SIG-M5 treated with dmso at 0.1 percent for 504 hours (cell line): Measurements from ENCODE around the gene THADA.
A peak's percentile ranks its signal among the peaks of the same experiment; 100 is the strongest.

Source experiments
- DNase-seq: peaks from one replicate; lab custom pipeline; 2025; ENCODE audit not compliant: unreplicated experiment; lab: John Stamatoyannopoulos, UW

Gene THADA

DNA sequence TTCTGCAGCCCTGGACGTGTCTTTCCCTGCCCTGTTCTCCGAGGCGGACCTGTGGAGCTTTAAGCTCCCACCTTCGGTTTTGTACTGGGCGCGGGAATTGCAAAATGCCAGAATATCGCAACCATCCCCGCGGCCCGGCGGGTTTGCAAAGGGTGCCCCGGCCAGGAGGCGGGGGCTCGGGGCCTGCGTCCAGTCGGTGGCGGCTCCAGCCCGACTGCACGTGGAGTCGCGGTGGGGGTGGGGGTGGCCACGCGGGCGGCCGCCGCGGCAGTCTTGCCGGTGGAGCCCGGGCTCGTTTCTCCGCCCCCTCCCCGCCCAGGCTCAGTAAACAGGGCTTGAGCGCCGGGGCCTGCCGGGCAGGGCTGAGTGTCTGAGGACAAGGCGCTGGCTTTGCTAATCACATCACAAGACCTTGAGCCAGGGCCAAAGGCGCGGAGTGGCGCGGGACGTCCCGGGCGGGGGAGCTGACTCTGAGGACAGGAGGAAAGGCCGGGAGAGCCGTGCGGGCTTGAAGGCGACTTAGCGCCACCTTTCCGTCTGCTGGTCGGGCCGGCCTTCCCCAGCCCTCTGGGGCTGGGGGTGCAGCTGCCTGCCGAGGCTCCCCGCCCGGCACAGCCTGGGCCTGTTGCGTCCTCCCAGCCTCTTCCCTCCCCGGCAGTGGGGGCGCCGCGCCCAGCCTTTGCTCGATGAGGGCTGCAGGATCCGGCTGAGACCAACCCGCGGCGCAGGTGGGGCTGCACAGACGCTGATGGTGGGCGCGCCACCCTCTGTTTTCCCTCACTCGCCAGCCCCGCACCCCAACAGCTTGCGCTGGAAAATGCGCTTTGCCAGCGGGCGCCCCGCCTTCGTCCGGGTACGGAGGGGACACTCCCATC is 368.6 kb downstream of the THADA start:
- peak; percentile 90 for DNase-seq

DNA sequence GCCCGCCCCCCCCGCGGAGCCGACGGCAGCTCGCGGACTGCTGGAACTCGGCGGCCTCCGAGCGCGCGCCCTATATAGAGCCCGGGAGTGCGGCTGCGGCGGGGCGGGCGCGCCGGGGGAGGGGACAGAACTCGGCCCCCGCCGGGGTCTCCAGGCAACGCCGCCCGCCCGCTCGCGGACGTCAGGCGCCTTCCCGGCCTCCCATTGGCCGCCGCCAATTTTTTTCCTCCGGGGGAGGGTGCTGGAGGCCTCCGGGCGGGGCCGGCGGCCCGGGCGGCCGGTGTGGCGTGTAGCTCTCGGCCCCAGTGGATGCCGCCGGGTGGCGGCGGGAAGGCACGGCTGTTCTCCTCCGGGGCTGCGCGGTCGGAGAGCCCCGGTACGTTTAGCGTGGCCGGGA is 369.3 kb downstream of the THADA start, which contains the start of gene ZFP36L2:
ZFP36L2 (minus strand) TSS at position 49 of the 397 bp plus-strand sequence. CDS start 291 bp downstream, outside the sequence.
- DNase-seq: peak; percentile 94

- peak; percentile 84 for DNase-seq
Observed at GRCh38 chr2:43225788-43226557, 369.9 kb downstream of the THADA start.

DNA sequence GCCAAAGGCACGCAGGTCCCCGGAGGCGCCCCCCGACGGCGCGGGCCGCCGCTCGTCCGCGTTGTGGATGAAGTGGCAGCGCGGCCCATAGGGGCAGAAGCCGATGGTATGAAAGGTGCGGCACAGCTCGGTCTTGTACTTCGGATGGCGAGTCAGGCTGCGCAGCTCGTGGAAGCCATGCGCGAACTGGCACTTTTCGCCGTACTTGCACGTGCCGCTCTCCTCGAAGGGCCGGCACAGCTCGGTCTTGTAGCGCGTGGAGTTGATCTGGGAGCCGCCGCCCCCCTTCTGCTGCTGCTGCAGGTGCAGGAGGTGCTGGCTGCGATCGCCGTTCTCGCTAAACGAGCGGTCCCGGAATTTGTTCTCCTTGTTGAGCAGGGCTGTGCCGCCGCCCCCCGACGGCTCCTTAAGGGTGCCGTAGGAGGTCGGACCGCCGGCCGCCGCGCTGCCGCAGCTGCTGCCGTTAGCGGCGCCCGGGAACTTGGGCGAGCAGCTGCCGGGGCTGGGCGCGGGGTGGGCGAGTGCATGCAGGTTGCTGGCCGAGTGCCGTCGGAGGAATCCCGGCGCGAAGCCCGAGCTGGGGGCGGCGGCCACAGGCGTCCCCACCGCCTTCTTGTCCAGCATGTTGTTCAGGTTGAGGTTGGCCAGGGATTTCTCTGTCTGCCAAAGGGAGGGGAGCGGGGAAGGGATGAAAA is 370.6 kb downstream of the THADA start:
- peak; percentile 65 for DNase-seq

GRCh38 chr2:43224571-43225092 is 371.2 kb downstream of the THADA start:
- no peak for DNase-seq

DNA sequence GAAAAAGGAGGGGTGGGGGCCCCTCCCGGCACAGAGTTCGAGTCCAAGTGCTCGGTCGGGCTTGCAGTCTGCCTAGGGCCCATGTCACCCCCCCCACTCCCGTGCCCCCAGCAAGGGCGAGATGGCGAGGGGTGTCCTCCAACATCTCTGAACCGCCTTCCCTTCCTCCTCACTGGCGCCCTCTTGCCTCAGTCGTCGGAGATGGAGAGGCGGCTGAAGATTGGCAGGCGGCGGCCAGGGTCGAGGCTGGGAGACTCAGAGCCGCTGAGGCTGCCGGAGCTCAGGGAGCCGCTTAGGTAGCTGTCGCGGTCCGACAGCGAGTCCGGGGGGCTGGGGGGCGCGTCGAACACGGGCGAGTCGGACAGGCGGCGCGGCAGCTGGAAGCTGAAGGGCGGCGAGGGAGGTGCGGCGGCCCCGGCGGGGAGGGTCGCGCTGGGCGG is 371.7 kb downstream of the THADA start:
- DNase-seq: peak; percentile 81

DNA sequence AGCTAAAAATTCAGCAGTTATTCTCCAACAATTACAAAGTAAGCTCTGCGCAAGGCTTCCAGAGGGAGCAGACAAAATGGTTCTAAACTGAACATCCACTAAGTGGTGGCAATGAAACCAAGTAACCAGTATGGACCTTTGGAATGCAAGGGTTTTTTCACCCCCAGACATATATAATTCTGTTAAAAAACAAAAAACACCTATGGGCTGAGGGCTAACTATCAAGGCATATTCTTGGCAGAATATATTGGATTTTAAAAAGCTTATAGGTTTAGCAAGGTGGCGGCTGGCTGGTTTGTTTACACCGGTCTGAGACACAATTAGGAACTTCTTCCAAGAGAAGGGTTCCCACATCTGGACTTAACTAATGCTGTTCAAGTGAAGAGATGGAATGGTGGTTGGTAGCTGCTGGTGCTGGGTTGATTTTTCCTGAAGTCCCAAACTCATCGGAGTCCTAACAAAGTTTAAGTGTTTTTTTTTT is 372.3 kb downstream of the THADA start:
- DNase-seq: peak; percentile 53

- DNase-seq: peak; percentile 54
Observed at GRCh38 chr2:43222475-43223309, 373.1 kb downstream of the THADA start.

DNA sequence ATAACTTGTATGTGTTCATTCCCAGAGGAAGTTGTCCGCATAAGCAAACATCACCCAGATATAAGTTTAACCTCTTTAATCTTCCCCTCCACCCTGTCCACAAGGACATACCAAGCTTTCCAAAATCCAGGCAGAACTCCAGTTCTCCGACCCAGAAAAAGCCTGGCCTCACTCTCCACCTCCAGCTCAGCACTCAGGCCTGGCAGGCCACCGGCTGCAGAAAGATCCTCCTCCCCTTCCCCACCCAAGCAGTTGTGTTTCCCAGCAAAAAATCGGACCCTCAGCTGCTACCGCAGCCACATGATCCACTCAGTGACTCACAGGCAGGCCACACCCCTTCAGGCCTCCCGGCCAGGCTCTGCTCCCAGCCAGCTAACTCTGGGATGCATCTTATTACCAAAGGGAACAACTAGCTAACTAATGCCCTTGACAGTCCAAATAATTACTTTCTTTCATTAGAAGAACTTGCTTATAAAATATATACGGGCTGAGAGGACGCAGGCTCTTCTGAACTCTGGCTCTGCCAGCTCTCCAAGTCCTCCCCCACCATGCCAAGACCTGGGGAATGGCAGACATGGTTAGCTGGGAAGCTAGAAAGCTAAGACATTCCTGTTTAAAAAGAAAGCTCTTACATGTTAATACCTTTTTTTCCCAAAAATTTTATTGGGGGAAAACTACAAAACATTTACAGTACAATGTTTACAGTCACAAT is 373.9 kb downstream of the THADA start:
- peak; percentile 92 for DNase-seq

DNA sequence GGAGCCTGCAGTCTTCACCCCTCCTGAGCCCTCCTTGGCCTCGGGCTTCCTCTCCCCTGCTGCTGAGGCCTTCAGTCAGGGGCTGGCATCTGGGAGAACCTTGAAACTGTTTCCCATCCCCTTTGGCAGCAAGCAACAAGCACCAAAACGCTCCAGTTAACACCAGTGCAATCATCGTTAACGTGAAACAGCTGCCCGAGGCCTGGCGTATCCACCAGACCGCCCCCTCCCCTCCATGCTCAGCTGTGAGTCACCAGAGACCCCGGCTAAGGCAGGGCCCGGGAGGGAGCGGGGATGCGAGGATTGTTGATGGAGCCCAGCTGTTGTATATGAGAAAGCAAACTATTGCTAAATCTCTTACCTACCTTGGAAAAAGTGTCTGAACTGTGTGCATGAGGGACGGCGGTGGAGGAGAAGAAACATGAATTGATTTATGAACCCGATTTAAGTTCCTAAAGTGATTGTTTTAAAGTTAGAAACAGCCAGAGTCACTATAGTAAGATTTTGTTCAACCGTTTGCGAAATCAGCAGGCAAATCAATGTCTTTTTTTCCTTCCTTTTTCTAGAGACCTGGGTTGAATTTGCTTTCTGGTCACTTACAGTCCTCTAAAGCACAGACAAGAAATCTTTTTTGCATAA is 374.6 kb downstream of the THADA start:
- DNase-seq: peak; percentile 92

DNA sequence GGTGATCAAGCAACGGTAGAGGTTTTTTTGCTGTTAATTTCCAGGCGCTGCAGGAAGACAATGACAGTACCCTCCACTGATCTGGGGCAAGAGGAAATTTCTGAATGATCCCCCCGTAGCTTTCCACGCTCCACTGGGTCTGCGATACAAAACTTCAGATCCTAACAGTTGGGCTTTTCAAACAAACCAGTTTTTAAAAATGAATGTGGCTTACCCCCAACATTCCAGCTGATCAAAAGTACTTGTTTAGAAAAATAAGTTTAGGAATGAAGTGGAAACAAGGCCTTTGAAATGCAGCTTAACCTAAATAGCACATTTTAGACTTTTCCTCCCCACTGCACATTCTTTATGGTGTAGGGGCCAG is 375.1 kb downstream of the THADA start:
- DNase-seq: no peak

DNA sequence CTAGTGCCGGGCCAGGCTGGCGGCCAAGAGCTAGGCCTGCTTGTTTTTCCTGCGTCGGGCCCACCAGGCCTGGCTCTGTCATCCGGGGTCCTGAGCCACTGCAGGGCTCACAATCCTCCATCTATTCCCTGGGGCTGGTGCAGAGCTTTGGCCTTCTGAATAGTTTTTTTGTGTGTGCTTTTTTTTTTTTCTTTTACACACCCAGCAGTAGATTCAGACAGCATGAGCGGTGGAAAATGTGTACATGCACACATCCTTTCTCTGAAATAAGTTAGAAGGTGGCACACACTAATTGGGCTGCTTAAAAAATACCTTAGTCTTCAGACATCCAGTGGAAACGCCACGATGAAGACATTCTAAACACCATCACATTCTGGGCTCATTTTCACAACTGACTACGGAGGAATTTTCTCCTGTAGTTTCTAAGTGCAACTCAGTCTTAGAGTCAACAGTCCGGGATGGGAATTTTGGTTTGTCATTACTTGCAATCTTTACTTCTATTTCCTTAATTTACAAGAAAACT is 375.5 kb downstream of the THADA start:
- DNase-seq: peak; percentile 80

DNA sequence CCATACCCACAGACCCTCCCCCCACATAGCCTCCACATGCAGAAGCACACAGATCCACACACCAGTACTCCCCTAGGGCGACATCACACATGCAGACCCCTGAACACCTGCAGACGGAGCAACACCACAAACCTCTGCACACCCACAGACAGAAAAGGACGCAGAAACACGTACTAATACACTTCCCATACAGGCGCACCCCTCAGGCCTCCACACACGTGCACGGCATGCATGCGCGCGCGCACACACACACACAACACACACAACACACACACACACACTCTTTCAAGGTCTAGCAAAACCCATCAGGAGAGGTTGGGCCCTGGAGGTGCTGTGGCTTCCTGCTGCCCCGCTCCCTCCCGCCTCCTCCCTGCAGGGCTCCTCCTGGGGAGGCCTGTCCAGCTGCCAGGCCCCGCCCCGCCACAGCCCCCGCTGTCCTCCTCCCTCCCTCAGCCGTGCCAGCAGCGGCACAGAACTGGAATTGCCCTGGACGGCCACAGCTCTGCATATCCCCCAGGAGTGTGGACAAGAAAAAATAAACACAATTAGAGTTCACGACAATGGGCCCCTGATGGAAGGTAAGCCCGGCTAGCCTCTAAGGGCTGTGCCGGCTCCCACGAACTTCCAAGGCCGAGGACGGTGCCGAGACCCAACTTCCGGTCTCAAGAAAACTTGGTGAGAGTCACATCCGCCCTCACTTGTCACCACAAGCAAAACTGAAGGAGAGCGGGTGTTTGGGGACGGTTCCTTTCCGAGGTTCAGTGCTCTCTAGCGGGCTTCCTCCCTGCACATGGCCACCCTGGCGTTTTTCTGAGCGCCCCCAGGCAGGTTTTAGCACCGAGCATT is 376.2 kb downstream of the THADA start:
- peak; percentile 96 for DNase-seq

DNA sequence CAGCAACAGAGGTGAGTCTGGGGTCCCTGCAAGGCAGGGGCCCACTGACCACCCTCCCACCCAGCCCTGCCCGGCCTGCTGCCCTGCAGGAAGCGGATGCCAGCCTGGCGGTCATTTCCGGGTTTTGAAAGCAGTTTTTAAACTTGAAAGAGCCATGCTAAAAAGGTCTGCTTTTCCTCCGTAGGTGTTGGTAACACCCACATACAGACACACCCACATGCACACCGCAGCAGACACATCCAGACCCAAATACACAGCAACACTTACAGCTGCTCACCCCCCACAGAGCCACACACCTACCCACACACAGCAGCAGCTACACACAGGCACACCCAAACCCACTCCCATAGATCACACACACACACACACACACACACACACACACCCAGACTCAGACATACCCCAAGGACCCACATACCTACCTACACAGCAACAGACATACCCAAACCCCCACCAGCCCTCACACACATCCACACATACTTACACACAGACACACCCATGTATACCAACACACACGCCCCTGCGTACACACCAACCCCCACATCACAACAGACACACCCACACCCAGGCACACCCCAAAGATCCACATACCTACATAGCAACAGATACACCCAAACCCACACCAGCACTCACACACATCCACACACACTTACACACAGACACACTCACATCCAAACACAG is 377.0 kb downstream of the THADA start:
- peak; percentile 88 for DNase-seq

DNA sequence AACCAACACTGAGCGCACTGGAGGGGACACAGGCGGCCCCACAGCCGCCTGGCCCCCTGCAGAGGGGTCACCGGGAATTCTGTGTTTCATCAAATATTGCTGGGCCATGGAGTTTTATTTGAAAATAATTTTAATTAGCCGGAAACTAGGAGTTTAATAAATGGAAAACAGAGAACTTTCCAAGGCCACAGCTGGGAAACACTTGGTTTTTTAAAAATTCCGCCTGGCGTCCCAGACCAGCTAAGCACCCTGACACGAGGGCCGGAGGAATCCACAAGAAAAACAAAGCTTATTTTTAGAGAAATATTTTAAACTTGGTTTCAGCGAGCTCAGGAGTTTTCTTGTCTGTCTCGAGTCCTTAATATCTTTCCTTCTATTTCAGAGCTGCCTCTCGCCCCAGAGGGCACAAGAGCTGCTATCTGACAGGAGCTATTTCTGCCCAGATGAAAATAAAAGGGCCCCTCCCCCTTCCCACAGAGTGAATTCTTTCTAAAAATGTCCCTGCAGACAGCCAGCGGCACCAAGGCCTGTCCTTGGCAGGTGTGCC is 377.6 kb downstream of the THADA start:
- peak; percentile 79 for DNase-seq

DNA sequence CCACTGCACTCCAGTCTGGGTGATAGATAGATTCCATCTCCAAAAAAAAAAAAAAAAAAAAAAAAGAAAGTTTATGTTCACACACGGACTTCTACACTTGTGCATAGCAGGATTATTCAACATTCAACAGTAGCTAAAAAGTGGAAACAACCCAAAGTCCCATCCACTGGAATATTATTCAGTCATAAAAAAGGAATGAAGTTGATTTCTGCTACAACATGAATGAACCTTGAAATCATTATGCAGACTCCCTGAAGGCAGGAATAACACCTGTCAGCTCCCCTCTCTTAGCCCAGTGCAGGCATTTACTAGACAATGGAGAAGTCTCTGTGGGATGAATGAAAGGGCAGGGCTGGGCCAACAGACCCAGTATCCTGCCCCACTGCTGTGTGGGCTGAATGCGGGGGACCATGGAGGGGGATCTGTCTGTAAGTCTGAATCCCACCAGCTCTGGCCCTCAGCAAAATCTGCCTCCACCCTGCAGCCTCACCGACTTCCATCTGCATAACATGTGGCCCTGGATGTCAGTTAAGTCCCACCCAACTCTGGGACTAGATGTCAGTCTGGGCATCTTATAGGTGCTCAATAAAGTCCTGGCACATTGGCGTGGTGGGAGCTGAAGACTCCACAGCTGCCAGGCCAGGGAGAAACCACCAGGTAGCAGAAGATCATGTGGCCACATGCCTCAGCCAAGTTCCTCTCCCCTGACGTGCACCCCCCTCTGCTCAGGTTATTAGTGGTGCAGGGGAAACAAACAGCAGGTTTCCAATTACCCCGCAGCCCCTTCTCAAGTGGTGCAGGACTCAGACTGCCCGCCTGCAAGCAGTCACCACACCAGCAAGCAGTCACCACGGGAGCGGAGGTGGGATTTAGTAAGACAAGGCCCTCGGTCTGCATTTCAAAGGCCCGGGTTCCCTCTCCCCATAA is 378.3 kb downstream of the THADA start:
- DNase-seq: no peak
